ENCODE data around the gene KLK7.

KLK7 gene

DNA sequence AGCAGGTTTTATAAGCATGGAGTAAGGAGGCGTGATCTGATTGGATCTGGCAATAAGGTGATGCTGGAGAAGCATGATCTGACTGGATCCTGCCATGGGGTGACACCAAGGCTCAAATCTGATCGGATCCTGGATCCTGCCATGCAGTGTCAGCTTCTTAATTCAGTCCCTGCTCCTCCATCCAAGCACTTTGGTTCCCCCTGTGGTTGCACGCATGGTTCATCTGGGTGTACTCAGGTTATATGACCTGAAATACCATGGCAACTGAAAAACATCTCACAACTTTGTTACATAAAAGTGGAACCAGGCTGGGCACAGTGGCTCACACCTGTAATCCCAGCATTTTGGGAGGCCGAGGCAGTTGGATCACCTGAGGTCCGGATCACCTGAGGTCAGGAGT lies 54.9 kb downstream of the KLK7 start:
- DNase-seq: no peak

All from NCI-H510A treated with DMSO at 0.1 percent for 48 hours (cell line).